Measurements from ENCODE around the gene SPON1.
"Not testable (repeated sequence)": the region's sequence is repeated elsewhere in the genome, so short reads cannot be mapped to it uniquely, and the experiment has no call there.

The SPON1 gene

GRCh38 chr11:14132312-14132711 lies 169.8 kb downstream of the SPON1 start:
- H3K27ac Mint-ChIP-seq = no peak overlapping the region
- no peak for DNase-seq (ENCODE audit: low spot score)
- no peaks in the 10 kb centered on the region for H3K36me3 Mint-ChIP-seq (ENCODE audit: low read depth)
- no peaks in the 10 kb centered on the region for H3K9me3 Mint-ChIP-seq
- no peaks in the 10 kb centered on the region for H3K4me1 Mint-ChIP-seq (ENCODE audit: low read depth)
- H3K4me3 Mint-ChIP-seq = no peak overlapping the region
- peaks cover 6% of the 10 kb centered on the region for H3K27me3 Mint-ChIP-seq (ENCODE audit: low read depth)

- Mint-ChIP-seq H3K27me3 (ENCODE audit: low read depth) (peaks cover 6% of the 10 kb centered on the region), H3K36me3 (ENCODE audit: low read depth) (no peaks in the 10 kb centered on the region), H3K9me3 (no peaks in the 10 kb centered on the region), H3K4me1 (ENCODE audit: low read depth) (no peaks in the 10 kb centered on the region), H3K4me3 (no peak overlapping the region), H3K27ac (no peak overlapping the region)
- DNase-seq (ENCODE audit: low spot score) = no peak
Measured at GRCh38 chr11:14133381-14133780, 170.9 kb downstream of the SPON1 start.

DNA sequence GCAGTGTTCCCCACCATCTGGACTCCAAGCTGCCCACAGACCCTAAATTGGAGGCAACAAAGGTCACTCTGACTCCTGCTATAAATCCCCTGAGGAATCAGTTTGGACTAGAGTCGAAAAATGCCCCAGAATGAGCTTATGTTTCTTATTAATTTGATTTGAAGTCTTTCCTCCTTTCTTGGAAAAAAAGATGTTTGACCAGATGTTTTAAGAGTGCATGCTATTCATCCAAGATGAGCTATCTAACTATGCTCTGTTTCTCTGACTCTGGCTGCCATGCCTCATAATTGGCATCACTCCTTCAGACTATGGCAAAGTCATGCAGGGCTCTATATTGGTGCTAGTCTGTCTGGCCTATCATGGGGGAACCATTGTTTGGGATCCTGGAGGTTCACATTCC lies 174.0 kb downstream of the SPON1 start:
- Mint-ChIP-seq H3K27ac (no peak overlapping the region), H3K4me1 (ENCODE audit: low read depth) (no peaks in the 10 kb centered on the region), H3K9me3 (no peaks in the 10 kb centered on the region), H3K27me3 (ENCODE audit: low read depth) (no peaks in the 10 kb centered on the region), H3K4me3 (no peak overlapping the region), H3K36me3 (ENCODE audit: low read depth) (no peaks in the 10 kb centered on the region)
- DNase-seq (ENCODE audit: low spot score) = no peak

- no peak overlapping the region for H3K27ac Mint-ChIP-seq
- no peak overlapping the region for H3K4me3 Mint-ChIP-seq
- H3K36me3 Mint-ChIP-seq (ENCODE audit: low read depth) = no peaks in the 10 kb centered on the region
- H3K9me3 Mint-ChIP-seq = no peaks in the 10 kb centered on the region
- H3K27me3 Mint-ChIP-seq (ENCODE audit: low read depth) = no peaks in the 10 kb centered on the region
- DNase-seq (ENCODE audit: low spot score) = no peak
- no peaks in the 10 kb centered on the region for H3K4me1 Mint-ChIP-seq (ENCODE audit: low read depth)
Measured at GRCh38 chr11:14137284-14137683, 174.8 kb downstream of the SPON1 start.

DNA sequence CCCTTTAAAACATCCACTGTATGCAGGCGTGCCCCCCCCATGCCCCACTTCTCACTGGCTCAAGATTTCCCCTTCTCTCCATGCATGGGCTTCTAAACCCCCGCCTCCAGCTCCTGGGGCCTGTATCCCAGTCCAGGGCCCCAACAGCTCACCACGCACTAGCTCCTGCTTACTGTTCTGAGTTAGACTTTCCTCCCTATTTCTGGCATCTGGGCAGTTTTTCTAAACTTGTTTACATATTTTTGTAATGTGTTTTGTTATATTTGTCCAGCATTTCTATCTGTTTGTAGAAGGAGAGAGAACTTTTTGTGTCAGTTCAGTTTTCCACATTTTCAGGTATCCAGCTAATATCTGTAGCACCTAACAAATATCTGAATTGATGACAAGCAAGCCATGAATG lies 178.5 kb downstream of the SPON1 start:
- H3K4me1 Mint-ChIP-seq (ENCODE audit: low read depth) = no peaks in the 10 kb centered on the region
- H3K9me3 Mint-ChIP-seq = no peaks in the 10 kb centered on the region
- H3K4me3 Mint-ChIP-seq = no peak overlapping the region
- no peak for DNase-seq (ENCODE audit: low spot score)
- no peaks in the 10 kb centered on the region for H3K36me3 Mint-ChIP-seq (ENCODE audit: low read depth)
- no peak overlapping the region for H3K27ac Mint-ChIP-seq
- no peaks in the 10 kb centered on the region for H3K27me3 Mint-ChIP-seq (ENCODE audit: low read depth)

DNA sequence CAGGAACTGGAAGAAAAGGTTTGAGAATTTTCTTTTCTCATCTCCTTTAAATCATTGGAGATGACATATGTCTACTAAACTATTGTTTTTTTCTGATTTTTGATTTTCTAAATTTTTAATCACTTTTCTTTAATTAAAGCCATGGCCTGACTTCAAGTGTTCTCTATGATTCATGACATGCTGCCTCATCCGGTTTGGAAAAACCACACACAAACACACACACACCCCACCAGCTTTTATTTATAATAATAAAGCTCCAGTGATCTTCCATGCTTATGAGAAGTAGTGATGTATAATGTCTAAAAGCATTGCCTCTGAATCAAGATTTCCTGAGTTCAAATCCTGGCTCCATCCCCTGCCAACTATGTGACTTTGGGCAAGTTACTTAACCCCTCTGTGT lies 179.2 kb downstream of the SPON1 start:
- no peaks in the 10 kb centered on the region for H3K9me3 Mint-ChIP-seq
- H3K36me3 Mint-ChIP-seq (ENCODE audit: low read depth) = no peaks in the 10 kb centered on the region

GRCh38 chr11:14144934-14145333 lies 182.4 kb downstream of the SPON1 start:
- Mint-ChIP-seq H3K4me3 (no peak overlapping the region), H3K9me3 (no peaks in the 10 kb centered on the region), H3K27me3 (ENCODE audit: low read depth) (peaks cover 6% of the 10 kb centered on the region), H3K27ac (no peak overlapping the region), H3K36me3 (ENCODE audit: low read depth) (no peaks in the 10 kb centered on the region), H3K4me1 (ENCODE audit: low read depth) (no peaks in the 10 kb centered on the region)
- DNase-seq (ENCODE audit: low spot score) = no peak

More for the DNA sequence above, 179.2 kb downstream of the SPON1 start:
- DNase-seq (ENCODE audit: low spot score) = no peak
- Mint-ChIP-seq H3K27ac (no peak overlapping the region), H3K4me1 (ENCODE audit: low read depth) (no peaks in the 10 kb centered on the region), H3K27me3 (ENCODE audit: low read depth) (no peaks in the 10 kb centered on the region), H3K4me3 (no peak overlapping the region)

DNA sequence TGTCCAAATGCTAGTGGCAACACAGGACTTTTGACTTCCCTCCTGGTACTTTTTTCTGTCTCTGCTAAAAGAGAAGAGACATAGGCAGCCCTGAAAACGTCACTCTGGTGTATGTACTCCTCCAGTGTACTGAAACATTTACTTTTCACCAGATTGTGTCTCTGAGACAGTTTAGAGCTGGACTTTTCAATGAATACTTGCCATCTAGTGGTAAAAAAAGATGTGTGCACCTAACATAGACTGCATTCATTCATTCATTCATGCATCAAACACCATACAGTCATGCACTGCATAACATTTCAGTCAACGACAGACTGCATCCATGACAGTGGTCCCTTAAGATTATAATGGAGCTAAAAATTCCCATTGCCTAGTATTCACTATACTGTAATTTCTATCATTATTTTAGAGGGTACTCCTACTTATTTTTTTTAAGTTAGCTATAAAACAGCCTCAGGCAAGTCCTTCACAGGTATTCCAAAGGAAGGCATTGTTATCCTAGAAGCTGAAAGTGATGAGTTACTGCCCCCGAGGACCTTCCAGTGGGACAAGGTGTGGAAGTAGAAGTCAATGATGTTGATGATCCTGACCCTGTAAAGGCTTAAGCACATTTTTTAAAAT lies 186.2 kb downstream of the SPON1 start:
- peaks cover 6% of the 10 kb centered on the region for H3K9me3 Mint-ChIP-seq
- no peak overlapping the region for H3K27ac Mint-ChIP-seq
- no peaks in the 10 kb centered on the region for H3K4me1 Mint-ChIP-seq (ENCODE audit: low read depth)
- no peaks in the 10 kb centered on the region for H3K36me3 Mint-ChIP-seq (ENCODE audit: low read depth)
- no peak for DNase-seq (ENCODE audit: low spot score)
- peaks cover 12% of the 10 kb centered on the region for H3K27me3 Mint-ChIP-seq (ENCODE audit: low read depth)
- no peak overlapping the region for H3K4me3 Mint-ChIP-seq

DNA sequence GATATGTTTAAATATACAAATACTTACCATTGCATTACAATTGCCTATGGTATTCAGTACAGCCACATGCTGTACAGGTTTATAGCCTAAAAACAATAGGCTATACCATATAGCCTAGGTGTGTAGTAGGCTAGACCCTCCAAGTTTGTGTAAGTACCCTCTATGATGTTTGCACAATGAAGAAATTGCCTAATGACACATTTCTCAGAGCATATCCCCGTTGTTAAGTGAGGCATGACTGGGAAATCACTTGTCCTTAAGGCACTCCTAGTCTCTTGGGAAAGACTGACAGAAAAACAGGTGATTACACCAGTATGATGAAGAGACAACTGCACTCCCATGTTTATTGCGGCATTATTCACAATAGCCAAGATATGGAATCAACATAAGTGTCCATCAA lies 187.2 kb downstream of the SPON1 start:
- Mint-ChIP-seq H3K36me3 (ENCODE audit: low read depth) (no peaks in the 10 kb centered on the region), H3K27ac (no peak overlapping the region), H3K27me3 (ENCODE audit: low read depth) (peaks cover 12% of the 10 kb centered on the region), H3K4me3 (no peak overlapping the region), H3K9me3 (peaks cover 9% of the 10 kb centered on the region), H3K4me1 (ENCODE audit: low read depth) (no peaks in the 10 kb centered on the region)
- no peak for DNase-seq (ENCODE audit: low spot score)

DNA sequence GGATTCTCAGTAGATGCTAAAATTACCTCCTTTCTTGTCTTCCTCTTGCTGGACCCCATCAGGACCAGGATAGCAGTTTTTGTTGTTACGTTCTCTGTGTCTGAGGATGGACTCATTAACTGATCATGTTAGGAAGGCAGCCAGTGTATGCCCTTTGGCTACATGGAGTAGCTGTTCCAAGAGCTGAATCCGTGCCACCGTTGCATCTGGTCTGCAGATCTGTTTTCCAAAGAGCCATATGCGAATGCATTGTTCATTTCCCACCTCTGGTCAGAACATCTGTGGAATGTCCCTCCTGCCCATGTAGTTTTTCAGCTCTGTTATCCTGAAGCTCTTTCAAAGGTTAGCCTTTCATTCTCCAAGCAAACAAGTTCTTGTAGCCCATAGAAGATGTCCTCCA lies 188.4 kb downstream of the SPON1 start:
- H3K9me3 Mint-ChIP-seq = peaks cover 15% of the 10 kb centered on the region
- no peaks in the 10 kb centered on the region for H3K4me1 Mint-ChIP-seq (ENCODE audit: low read depth)
- no peaks in the 10 kb centered on the region for H3K36me3 Mint-ChIP-seq (ENCODE audit: low read depth)
- no peak overlapping the region for H3K4me3 Mint-ChIP-seq
- no peak for DNase-seq (ENCODE audit: low spot score)
- peaks cover 12% of the 10 kb centered on the region for H3K27me3 Mint-ChIP-seq (ENCODE audit: low read depth)
- H3K27ac Mint-ChIP-seq = no peak overlapping the region

DNA sequence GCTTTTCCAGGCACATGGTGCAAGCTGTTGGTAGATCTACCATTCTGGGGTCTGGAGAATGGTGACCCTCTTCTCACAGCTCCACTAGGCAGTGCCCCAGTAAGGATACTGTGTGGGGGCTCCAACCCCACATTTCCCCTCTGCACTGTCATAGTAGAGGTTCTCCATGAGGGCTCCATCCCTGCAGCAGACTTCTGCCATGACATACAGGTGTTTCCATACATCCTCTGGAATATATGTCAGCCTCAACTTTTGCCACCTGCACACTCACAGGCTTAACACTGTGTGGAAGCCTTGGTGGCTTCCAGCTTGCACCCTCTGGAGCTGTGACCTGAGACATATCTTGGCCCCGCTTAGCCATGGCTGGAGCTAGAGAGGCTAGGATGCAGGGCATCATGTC lies 191.6 kb downstream of the SPON1 start:
- H3K9me3 Mint-ChIP-seq = peaks cover 36% of the 10 kb centered on the region
- H3K27ac Mint-ChIP-seq; H3K36me3 Mint-ChIP-seq (ENCODE audit: low read depth); H3K4me3 Mint-ChIP-seq; H3K4me1 Mint-ChIP-seq (ENCODE audit: low read depth); DNase-seq (ENCODE audit: low spot score): not testable (repeated sequence)
- peaks cover 11% of the 10 kb centered on the region for H3K27me3 Mint-ChIP-seq (ENCODE audit: low read depth)

DNA sequence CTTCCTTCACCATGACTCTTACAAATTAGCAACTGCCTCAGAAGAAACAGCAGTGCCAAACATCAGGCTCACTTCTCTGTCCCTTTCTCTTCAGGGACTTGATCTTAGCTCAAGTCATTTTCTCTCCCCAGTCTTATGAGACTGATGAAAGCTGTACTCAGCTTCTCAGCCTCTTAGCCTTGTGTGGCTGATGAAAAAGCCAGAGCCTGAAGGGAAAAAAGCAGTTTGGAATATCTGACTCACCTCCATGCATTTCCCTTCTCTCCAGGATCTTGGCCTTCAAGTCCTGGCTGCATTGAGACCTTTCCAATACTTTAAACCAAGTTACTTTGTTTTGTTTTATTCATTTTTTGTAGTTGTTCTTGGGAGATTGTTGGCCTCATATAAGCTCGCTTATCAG lies 195.9 kb downstream of the SPON1 start:
- Mint-ChIP-seq H3K4me3 (no peak overlapping the region), H3K9me3 (peaks cover 34% of the 10 kb centered on the region), H3K27me3 (ENCODE audit: low read depth) (peaks cover 5% of the 10 kb centered on the region), H3K36me3 (ENCODE audit: low read depth) (no peaks in the 10 kb centered on the region), H3K27ac (no peak overlapping the region), H3K4me1 (ENCODE audit: low read depth) (no peaks in the 10 kb centered on the region)
- no peak for DNase-seq (ENCODE audit: low spot score)

DNA sequence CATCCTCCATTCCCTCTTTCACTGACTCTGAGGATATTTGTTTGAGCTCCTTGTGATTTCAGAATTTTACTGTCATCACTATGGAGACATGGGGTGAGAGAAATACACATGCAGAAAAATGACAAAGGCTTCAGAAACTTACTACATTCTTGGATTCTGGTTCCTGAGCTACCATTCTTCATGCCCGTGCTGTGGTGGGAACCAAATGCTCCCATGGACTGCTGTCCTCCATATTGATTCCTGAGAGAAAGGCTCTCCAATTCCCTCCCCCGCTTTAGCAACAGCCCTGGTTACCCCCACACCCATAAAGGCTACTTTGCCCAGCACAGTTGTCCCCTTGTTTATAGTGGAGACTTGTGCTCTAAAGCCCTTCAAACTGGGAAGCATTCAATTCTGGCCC lies 201.1 kb downstream of the SPON1 start:
- Mint-ChIP-seq H3K27me3 (ENCODE audit: low read depth) (peaks cover under 1% of the 10 kb centered on the region), H3K27ac (no peak overlapping the region), H3K4me3 (no peak overlapping the region), H3K36me3 (ENCODE audit: low read depth) (peaks cover 3% of the 10 kb centered on the region), H3K9me3 (peaks cover 45% of the 10 kb centered on the region), H3K4me1 (ENCODE audit: low read depth) (peaks cover 13% of the 10 kb centered on the region)
- no peak for DNase-seq (ENCODE audit: low spot score)

GRCh38 chr11:14173679-14174078 lies 211.2 kb downstream of the SPON1 start:
- not testable (repeated sequence) for H3K27ac Mint-ChIP-seq; H3K9me3 Mint-ChIP-seq; H3K36me3 Mint-ChIP-seq (ENCODE audit: low read depth); H3K27me3 Mint-ChIP-seq (ENCODE audit: low read depth); DNase-seq (ENCODE audit: low spot score); H3K4me3 Mint-ChIP-seq
- H3K4me1 Mint-ChIP-seq (ENCODE audit: low read depth) = peaks cover 11% of the 10 kb centered on the region

GRCh38 chr11:14179116-14179820 lies 216.7 kb downstream of the SPON1 start:
- Mint-ChIP-seq H3K27ac (no peak overlapping the region), H3K36me3 (ENCODE audit: low read depth) (no peaks in the 10 kb centered on the region), H3K4me1 (ENCODE audit: low read depth) (peaks cover 11% of the 10 kb centered on the region), H3K27me3 (ENCODE audit: low read depth) (peaks cover 6% of the 10 kb centered on the region), H3K9me3 (no peaks in the 10 kb centered on the region), H3K4me3 (no peak overlapping the region)
- DNase-seq (ENCODE audit: low spot score) = no peak

Data from T-helper 2 cell treated with Interferon-gamma antibody and Interleukin-4, amounts not matched to agents 5 μg/mL and 100 μg/mL, for 36 hours (primary cell).